SK-N-SH treated with all-trans-retinoic acid at 6 μM for 48 hours (cell line): Measurements from ENCODE around the gene CCDC144A.
"Not testable (repeated sequence)": the region's sequence is repeated elsewhere in the genome, so short reads cannot be mapped to it uniquely, and the experiment has no call there.

ENCODE experiments used
- ARNTL ChIP-seq: fragments of 450-650 bp; formaldehyde crosslinking; IDR thresholded peaks from 2 replicates; pipeline ENCODE4 v1.5.0; 2020; ENCODE audit warnings: low read depth, mild to moderate bottlenecking, moderate library complexity, borderline replicate concordance
- BACH2 ChIP-seq: fragments of 250-450 bp; sonication (Bioruptor Pico); IDR thresholded peaks from 2 replicates; pipeline ENCODE4 v1.9.0; 2021; ENCODE audit warnings: mild to moderate bottlenecking, borderline replicate concordance
- ESRRG ChIP-seq: fragments of 250-450 bp; sonication (Bioruptor Pico); IDR thresholded peaks from 2 replicates; pipeline ENCODE4 v1.6.1; 2021; ENCODE audit warnings: mild to moderate bottlenecking
- OSR1 ChIP-seq: fragments of 250-450 bp; sonication (Bioruptor Pico); IDR thresholded peaks from 2 replicates; pipeline ENCODE4 v1.8.0; 2022; ENCODE audit warnings: moderate library complexity, mild to moderate bottlenecking, inconsistent platforms
- TCF4 ChIP-seq: fragments of 250-450 bp; sonication (Bioruptor Pico); IDR thresholded peaks from 2 replicates; pipeline ENCODE4 v1.8.0; 2021; ENCODE audit warnings: mild to moderate bottlenecking, moderate library complexity, borderline replicate concordance
- TF ChIP-seq, protein P1 (sequence below): fragments of 250-450 bp; sonication (Bioruptor Pico); IDR thresholded peaks from 2 replicates; pipeline ENCODE4 v1.8.0; 2021; ENCODE audit warnings: low read depth, mild to moderate bottlenecking, moderate library complexity, borderline replicate concordance
- TF ChIP-seq, protein P2 (sequence below): fragments of 250-450 bp; sonication (Bioruptor Pico); IDR thresholded peaks from 2 replicates; pipeline ENCODE4 v1.8.0; 2020; ENCODE audit warnings: mild to moderate bottlenecking, moderate library complexity, borderline replicate concordance

DNA sequence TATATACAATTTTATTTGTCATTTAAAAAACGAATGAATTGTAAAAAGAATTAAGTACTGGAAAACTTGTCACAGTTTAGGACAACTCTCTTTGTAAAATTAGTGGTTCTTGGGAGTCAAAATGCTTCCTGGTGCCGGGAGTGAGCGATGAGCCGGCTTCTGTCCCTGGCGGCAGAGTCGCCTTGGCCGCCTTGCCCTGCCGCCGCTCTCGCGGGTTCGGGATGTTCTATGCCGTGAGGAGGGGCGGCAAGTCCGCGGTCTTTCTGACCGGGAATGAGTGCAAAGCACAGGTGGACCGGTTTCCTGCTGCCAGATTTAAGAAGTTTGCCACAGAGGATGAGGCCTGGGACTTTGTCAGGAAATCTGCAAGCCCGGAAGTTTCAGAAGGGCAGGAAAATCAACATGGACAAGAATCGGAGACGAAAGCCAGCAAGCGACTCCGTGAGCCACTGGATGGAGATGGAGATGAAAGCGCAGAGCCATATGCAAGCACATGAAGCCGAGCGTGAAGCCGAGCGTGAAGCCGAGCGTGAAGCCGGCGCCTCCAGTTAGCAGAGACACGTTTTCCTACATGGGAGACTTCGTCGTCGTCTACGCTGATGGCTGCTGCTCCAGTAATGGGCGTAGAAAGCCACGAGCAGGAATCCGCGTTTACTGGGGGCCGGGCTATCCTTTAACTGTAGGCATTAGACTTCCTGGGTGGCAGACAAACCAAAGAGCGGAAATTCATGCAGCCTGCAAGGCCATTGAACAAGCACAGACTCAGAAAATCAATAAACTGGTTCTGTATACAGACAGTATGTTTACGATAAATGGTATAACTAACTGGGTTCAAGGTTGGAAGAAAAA lies 6.5 kb upstream of the CCDC144A start:
- not testable (repeated sequence) for TF ChIP-seq ARNTL (CRISPR knock-in tag); TCF4 (CRISPR knock-in tag); ESRRG; OSR1 (CRISPR knock-in tag); BACH2 (CRISPR knock-in tag)
- TF ChIP-seq, protein P1, sequence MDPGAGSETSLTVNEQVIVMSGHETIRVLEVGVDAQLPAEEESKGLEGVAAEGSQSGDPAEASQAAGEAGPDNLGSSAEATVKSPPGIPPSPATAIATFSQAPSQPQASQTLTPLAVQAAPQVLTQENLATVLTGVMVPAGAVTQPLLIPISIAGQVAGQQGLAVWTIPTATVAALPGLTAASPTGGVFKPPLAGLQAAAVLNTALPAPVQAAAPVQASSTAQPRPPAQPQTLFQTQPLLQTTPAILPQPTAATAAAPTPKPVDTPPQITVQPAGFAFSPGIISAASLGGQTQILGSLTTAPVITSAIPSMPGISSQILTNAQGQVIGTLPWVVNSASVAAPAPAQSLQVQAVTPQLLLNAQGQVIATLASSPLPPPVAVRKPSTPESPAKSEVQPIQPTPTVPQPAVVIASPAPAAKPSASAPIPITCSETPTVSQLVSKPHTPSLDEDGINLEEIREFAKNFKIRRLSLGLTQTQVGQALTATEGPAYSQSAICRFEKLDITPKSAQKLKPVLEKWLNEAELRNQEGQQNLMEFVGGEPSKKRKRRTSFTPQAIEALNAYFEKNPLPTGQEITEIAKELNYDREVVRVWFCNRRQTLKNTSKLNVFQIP (CRISPR knock-in tag) = not testable (repeated sequence)
- TF ChIP-seq, protein P2, sequence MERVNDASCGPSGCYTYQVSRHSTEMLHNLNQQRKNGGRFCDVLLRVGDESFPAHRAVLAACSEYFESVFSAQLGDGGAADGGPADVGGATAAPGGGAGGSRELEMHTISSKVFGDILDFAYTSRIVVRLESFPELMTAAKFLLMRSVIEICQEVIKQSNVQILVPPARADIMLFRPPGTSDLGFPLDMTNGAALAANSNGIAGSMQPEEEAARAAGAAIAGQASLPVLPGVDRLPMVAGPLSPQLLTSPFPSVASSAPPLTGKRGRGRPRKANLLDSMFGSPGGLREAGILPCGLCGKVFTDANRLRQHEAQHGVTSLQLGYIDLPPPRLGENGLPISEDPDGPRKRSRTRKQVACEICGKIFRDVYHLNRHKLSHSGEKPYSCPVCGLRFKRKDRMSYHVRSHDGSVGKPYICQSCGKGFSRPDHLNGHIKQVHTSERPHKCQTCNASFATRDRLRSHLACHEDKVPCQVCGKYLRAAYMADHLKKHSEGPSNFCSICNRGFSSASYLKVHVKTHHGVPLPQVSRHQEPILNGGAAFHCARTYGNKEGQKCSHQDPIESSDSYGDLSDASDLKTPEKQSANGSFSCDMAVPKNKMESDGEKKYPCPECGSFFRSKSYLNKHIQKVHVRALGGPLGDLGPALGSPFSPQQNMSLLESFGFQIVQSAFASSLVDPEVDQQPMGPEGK (CRISPR knock-in tag) = not testable (repeated sequence)
